ENCODE measurements around the gene PITPNM2.

DNA sequence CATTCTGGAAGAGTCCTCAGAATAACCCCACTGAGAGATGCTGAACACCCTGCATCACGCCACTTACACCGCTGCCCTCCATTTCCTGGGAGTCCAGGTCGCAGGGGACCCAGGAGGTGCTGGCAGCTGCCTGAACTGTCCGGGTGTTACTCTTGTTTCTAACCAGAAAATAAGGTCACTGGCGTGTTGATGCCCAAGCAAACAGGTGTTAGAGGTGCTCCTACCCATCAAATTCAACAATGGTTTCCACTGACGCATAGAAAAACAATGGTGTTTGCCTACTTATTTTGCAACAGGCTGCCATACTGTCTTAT lies 23.8 kb downstream of the PITPNM2 start:
- TF ChIP-seq, protein P1, sequence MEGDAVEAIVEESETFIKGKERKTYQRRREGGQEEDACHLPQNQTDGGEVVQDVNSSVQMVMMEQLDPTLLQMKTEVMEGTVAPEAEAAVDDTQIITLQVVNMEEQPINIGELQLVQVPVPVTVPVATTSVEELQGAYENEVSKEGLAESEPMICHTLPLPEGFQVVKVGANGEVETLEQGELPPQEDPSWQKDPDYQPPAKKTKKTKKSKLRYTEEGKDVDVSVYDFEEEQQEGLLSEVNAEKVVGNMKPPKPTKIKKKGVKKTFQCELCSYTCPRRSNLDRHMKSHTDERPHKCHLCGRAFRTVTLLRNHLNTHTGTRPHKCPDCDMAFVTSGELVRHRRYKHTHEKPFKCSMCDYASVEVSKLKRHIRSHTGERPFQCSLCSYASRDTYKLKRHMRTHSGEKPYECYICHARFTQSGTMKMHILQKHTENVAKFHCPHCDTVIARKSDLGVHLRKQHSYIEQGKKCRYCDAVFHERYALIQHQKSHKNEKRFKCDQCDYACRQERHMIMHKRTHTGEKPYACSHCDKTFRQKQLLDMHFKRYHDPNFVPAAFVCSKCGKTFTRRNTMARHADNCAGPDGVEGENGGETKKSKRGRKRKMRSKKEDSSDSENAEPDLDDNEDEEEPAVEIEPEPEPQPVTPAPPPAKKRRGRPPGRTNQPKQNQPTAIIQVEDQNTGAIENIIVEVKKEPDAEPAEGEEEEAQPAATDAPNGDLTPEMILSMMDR (IDR thresholded peaks at IDR 0.05), result no peak
- no peak for TF ChIP-seq EP300 (IDR thresholded peaks at IDR 0.05)
